H1 (cell line): ENCODE results near the gene RPS5. TPM values are rescaled to one million over a fixed set of nuclear protein-coding genes. Genes with fewer than 3 reads are reported as not detected.

Experiments used
- CTCF ChIA-PET: fragments of 300-600 bp; sonication (Branson Sonifier 250); formaldehyde crosslinking; loops from one replicate; lab custom pipeline; 2021; ENCODE audit not compliant: partially characterized antibody; lab: Charles Lee
- POLR2A ChIA-PET: fragments of 300-600 bp; sonication (Branson Sonifier 250); formaldehyde crosslinking; loops from one replicate; lab custom pipeline; 2021; ENCODE audit warnings: inconsistent platforms; ENCODE audit not compliant: partially characterized antibody; lab: Charles Lee
- DNase-seq, 2 experiments: peaks; one replicate each; pipeline versions ENCODE4 v3.0.0 to v3.0.0-alpha.2; 2010 to 2022; ENCODE audit warnings: low spot score in 2 of 2, low read depth in 1 of 2, mixed read lengths in 1 of 2
- FAIRE-seq: peaks from 2 replicates; lab custom pipeline; 2011; peaks lifted over from hg19 to GRCh38; lab: Jason Lieb, UNC
- H2AFZ ChIP-seq: 2 replicates; pipeline ENCODE4 v1.8.1; 2012; ENCODE audit warnings: low read length, inconsistent platforms
- H2AK5ac ChIP-seq: 2 replicates; pipeline ENCODE4 v1.6.1; 2013; ENCODE audit warnings: low read depth, low read length
- H2BK120ac ChIP-seq: replicated peaks from 2 replicates; pipeline ENCODE3; 2013; ENCODE audit warnings: low read depth, low read length, inconsistent platforms
- H2BK12ac ChIP-seq: 2 replicates; pipeline ENCODE4 v1.6.1; 2013; ENCODE audit warnings: low read depth, low read length
- H2BK15ac ChIP-seq: 2 replicates; pipeline ENCODE4 v1.6.1; 2013; ENCODE audit warnings: low read length
- H2BK20ac ChIP-seq: 2 replicates; pipeline ENCODE4 v1.6.1; 2013; ENCODE audit warnings: low read length
- H2BK5ac ChIP-seq: 2 replicates; pipeline ENCODE4 v1.6.1; 2013; ENCODE audit warnings: low read depth, low read length
- H3K14ac ChIP-seq: 2 replicates; pipeline ENCODE4 v1.6.1; 2013; ENCODE audit warnings: inconsistent platforms; ENCODE audit not compliant: insufficient read length
- H3K18ac ChIP-seq: 2 replicates; pipeline ENCODE4 v1.6.1; 2013; ENCODE audit warnings: low read length; ENCODE audit errors: extremely low read depth
- H3K23ac ChIP-seq: 2 replicates; pipeline ENCODE4 v1.6.1; 2013; ENCODE audit warnings: inconsistent platforms; ENCODE audit not compliant: insufficient read length
- H3K23me2 ChIP-seq: 2 replicates; pipeline ENCODE4 v1.6.1; 2013; ENCODE audit warnings: low read depth, low read length
- H3K27ac ChIP-seq: 2 replicates; pipeline ENCODE4 v1.6.1; 2011; ENCODE audit warnings: low read depth, low read length, inconsistent platforms
- H3K27me3 ChIP-seq, 4 experiments: replicated peaks in 1 of 4; 1 replicate in 1 of 4; 2 replicates in 3 of 4; pipeline versions ENCODE4 v1.6.1 to v1.8.1; 2011 to 2013; ENCODE audit warnings: low read length in 3 of 4, mild to moderate bottlenecking in 3 of 4, inconsistent platforms in 2 of 4, mixed read lengths in 2 of 4, moderate library complexity in 1 of 4; ENCODE audit not compliant: control insufficient read depth in 3 of 4, insufficient read depth in 3 of 4; ENCODE audit errors: extremely low read depth in 1 of 4
- H3K36me3 ChIP-seq, 4 experiments: 2 replicates each; pipeline versions ENCODE4 v1.6.1 to v1.8.1; 2011 to 2013; ENCODE audit warnings: mild to moderate bottlenecking in 4 of 4, low read length in 3 of 4, moderate library complexity in 2 of 4, control low read depth in 1 of 4, inconsistent platforms in 1 of 4; ENCODE audit not compliant: insufficient read depth in 4 of 4, control insufficient read depth in 2 of 4
- H3K4ac ChIP-seq: replicated peaks from 2 replicates; pipeline ENCODE3; 2013; ENCODE audit warnings: low read length, low read depth, mixed read lengths, inconsistent platforms; ENCODE audit not compliant: insufficient read length
- H3K4me1 ChIP-seq, 4 experiments: replicated peaks in 1 of 4; 1 replicate in 1 of 4; 2 replicates in 3 of 4; pipeline versions ENCODE4 v1.6.1 to v1.8.1; 2011 to 2013; ENCODE audit warnings: low read length in 3 of 4, inconsistent platforms in 2 of 4, mixed read lengths in 1 of 4; ENCODE audit not compliant: insufficient read depth in 4 of 4, control insufficient read depth in 3 of 4
- H3K4me2 ChIP-seq, 2 experiments: 2 replicates each; pipeline versions ENCODE4 v1.6.1 to v1.8.1; 2011 to 2013; ENCODE audit warnings: low read depth in 2 of 2, low read length in 2 of 2, control low read depth in 1 of 2, inconsistent platforms in 1 of 2, mild to moderate bottlenecking in 1 of 2; ENCODE audit not compliant: insufficient read depth in 1 of 2
- H3K4me3 ChIP-seq, 4 experiments: fragments of 200-600, 300-600 bp in 1 of 4; sonication (generic), shearing (Covaris generic), sonication (Bioruptor Twin) in 1 of 4; 2 replicates each; pipeline versions ENCODE4 v1.5.1 to v1.8.1; 2011 to 2016; ENCODE audit warnings: low read length in 4 of 4, low read depth in 3 of 4, control low read depth in 2 of 4, inconsistent platforms in 2 of 4, mild to moderate bottlenecking in 2 of 4, mixed read lengths in 1 of 4, moderate library complexity in 1 of 4; ENCODE audit not compliant: insufficient read depth in 2 of 4; ENCODE audit errors: extremely low read depth in 1 of 4
- H3K56ac ChIP-seq: replicated peaks from 2 replicates; pipeline ENCODE3; 2013; ENCODE audit warnings: low read depth, mild to moderate bottlenecking, mixed read lengths, low read length, inconsistent platforms; ENCODE audit not compliant: insufficient read length
- H3K79me1 ChIP-seq: 2 replicates; pipeline ENCODE4 v1.6.1; 2013; ENCODE audit warnings: low read depth, low read length, control low read depth
- H3K79me2 ChIP-seq, 2 experiments: 2 replicates each; pipeline versions ENCODE4 v1.6.1 to v1.8.1; 2012 to 2013; ENCODE audit warnings: low read length in 2 of 2, mild to moderate bottlenecking in 2 of 2, inconsistent platforms in 1 of 2; ENCODE audit not compliant: insufficient read depth in 2 of 2, control insufficient read depth in 1 of 2
- H3K9ac ChIP-seq, 4 experiments: replicated peaks in 1 of 4; 1 replicate in 1 of 4; 2 replicates in 3 of 4; pipeline versions ENCODE4 v1.6.1 to v1.8.1; 2011 to 2013; ENCODE audit warnings: low read depth in 3 of 4, low read length in 3 of 4, control low read depth in 2 of 4, mild to moderate bottlenecking in 2 of 4, moderate library complexity in 2 of 4, inconsistent platforms in 1 of 4; ENCODE audit errors: extremely low read depth in 1 of 4
- H3K9me3 ChIP-seq, 2 experiments: 2 replicates each; pipeline versions ENCODE4 v1.6.1 to v1.8.1; 2012 to 2013; ENCODE audit warnings: mild to moderate bottlenecking in 2 of 2, moderate library complexity in 2 of 2, control low read depth in 1 of 2, inconsistent platforms in 1 of 2, low read depth in 1 of 2, low read length in 1 of 2, mixed read lengths in 1 of 2; ENCODE audit not compliant: insufficient read depth in 2 of 2
- H4K20me1 ChIP-seq, 2 experiments: replicated peaks in 1 of 2; 2 replicates each; pipeline versions ENCODE3 to v1.8.1; 2011 to 2013; ENCODE audit warnings: inconsistent platforms in 2 of 2, low read length in 2 of 2, mild to moderate bottlenecking in 1 of 2; ENCODE audit not compliant: insufficient read depth in 2 of 2, control insufficient read depth in 1 of 2
- H4K5ac ChIP-seq: 2 replicates; pipeline ENCODE4 v1.6.1; 2013; ENCODE audit warnings: low read length, low read depth, mixed read lengths, inconsistent platforms; ENCODE audit not compliant: insufficient read length
- H4K8ac ChIP-seq: 2 replicates; pipeline ENCODE4 v1.8.0; 2013; ENCODE audit warnings: mild to moderate bottlenecking, moderate library complexity, low read length, inconsistent platforms; ENCODE audit not compliant: insufficient read depth; ENCODE audit errors: extremely low read depth
- H4K91ac ChIP-seq: replicated peaks from 2 replicates; pipeline ENCODE3; 2013; ENCODE audit warnings: low read length, mixed read lengths, inconsistent platforms; ENCODE audit not compliant: insufficient read length
- BCL11A ChIP-seq, 2 experiments: IDR thresholded peaks; one replicate each; pipeline ENCODE4 v1.6.1; 2011; ENCODE audit warnings: low read depth in 2 of 2, low read length in 2 of 2, mild to moderate bottlenecking in 2 of 2
- BRCA1 ChIP-seq: IDR thresholded peaks from 2 replicates; pipeline ENCODE4 v1.6.1; 2012; ENCODE audit warnings: low read depth, low read length, improper control_type of control experiment
- SIRT6 ChIP-seq: IDR thresholded peaks from one replicate; pipeline ENCODE4 v1.7.1; 2012; ENCODE audit warnings: low read length, inconsistent platforms
- SP1 ChIP-seq: IDR thresholded peaks from 2 replicates; pipeline ENCODE4 v1.6.1; 2011; ENCODE audit warnings: low read depth, low read length
- SP2 ChIP-seq: IDR thresholded peaks from 2 replicates; pipeline ENCODE4 v1.6.1; 2012; ENCODE audit warnings: mild to moderate bottlenecking, low read length, inconsistent platforms
- SP4 ChIP-seq: IDR thresholded peaks from 2 replicates; pipeline ENCODE4 v1.6.1; 2012; ENCODE audit warnings: low read length, inconsistent platforms
- TBP ChIP-seq: IDR thresholded peaks from 2 replicates; pipeline ENCODE4 v1.6.1; 2011; ENCODE audit warnings: low read depth, low read length, improper control_type of control experiment
- TEAD4 ChIP-seq: IDR thresholded peaks from 2 replicates; pipeline ENCODE4 v1.6.1; 2012; ENCODE audit warnings: low read depth, low read length, inconsistent platforms, mixed read lengths
- WGBS, 2 experiments: shearing (Covaris generic) in 1 of 2; methylation state at CpG; one replicate each; pipeline versions ENCODE4 v1.1.6 to v1.1.7; 2013 to 2015; ENCODE audit warnings: low lambda C conversion rate in 2 of 2, mixed read lengths in 2 of 2, inconsistent platforms in 1 of 2, low coverage in 1 of 2, missing lambda C conversion rate in 1 of 2; ENCODE audit not compliant: insufficient replicate concordance in 2 of 2, insufficient coverage in 1 of 2, insufficient read length in 1 of 2; ENCODE audit errors: extremely low coverage in 1 of 2, missing lambda C conversion rate in 1 of 2; 5-methylcytosine and 5-hydroxymethylcytosine counted together
- polyA plus RNA-seq, 7 experiments: library from polyadenylated mRNA; depleted of rRNA in 3 of 7; stranded (reverse) in 5 of 7; unstranded in 2 of 7; fragments of >200 nt in 5 of 7; fragments of 200-250 nt in 2 of 7; gene quantifications; 1 replicate in 5 of 7; 2 replicates in 1 of 7; 4 replicates in 1 of 7; pipeline versions ENCODE4 v1.2.1 to v1.2.3, GENCODE V29; 2011 to 2013; ENCODE audit warnings: missing spikeins in 2 of 7, mixed read lengths in 2 of 7
- total RNA-seq: library from RNA; stranded (reverse); fragmentation: NEBNext Ultra II Directional; extraction: Animal tissue kit (Norgen Biotek cat#: 25700); gene quantifications from 2 replicates; pipeline ENCODE4 v1.2.1, GENCODE V29; 2021
- TF ChIP-seq, protein P1 (sequence below), 3 experiments: IDR thresholded peaks; 1 replicate in 2 of 3; 2 replicates in 1 of 3; pipeline versions ENCODE4 v1.5.1 to v1.6.1; 2011; ENCODE audit warnings: low read length in 3 of 3, mild to moderate bottlenecking in 3 of 3, inconsistent platforms in 2 of 3, low read depth in 1 of 3, moderate library complexity in 1 of 3; ENCODE audit not compliant: insufficient read depth in 1 of 3; ENCODE audit errors: control extremely low read depth in 1 of 3

The RPS5 gene
- total and polyA plus RNA-seq, 2 of the 8 experiments (the other 6 are each of a cell fraction or from before 2014, with no cell fraction given), result 1,557 to 5,731 TPM

DNA sequence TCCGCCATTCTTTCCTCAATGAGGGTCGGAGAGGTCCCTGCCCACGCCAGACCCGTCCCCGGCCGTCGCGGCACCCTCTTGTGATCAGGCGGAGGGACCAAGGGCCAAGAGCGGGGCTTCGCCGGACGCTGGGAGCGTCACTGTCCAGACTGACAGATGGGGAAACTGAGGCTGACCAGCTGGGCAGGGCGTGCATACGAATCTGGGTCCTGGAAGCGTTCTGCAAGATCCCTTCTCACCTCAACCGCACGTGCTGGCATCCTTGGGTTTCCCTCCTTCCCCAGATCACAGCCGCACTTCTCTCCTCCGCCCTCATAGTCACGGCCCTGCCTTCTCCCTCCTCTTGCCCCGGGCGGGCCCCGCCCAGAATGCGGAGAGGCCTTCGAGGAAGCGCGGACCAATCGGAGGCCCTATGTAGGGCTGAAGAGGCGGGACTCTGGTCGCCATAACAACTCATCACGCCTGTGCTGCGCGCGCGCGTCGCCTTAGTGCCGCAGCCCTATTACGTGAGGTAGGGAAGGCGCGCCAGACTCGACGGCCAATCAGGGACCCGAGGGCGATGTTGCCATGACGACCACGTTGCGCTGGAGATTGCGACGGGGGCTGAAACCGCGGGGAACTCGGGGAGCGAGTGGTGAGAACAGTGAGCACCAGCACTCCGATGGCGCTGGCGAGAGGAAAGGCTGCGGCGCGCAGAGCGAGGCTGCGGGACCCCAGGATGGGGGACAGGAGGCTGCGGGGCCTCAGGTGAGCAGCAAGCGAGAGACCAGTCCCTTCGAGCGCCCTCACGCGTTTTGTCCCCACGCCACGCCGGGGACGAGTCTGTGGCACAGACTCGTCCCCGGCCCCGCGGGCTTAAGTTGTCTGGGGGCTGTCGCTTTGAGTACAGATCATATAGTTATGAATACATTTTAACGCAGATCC is 14.1 kb downstream of the RPS5 start:
- Histone ChIP-seq H3K4me2 (peak overlapping the region; percentile 50 to 87), H4K20me1 (peaks cover 0 to 1% of the 10 kb centered on the region in 2 experiments), H3K56ac (no peak overlapping the region), H3K9ac (peak overlapping the region in 3 of 4 experiments; percentile 51 to 67 (median 57); a peak in 5 of 7 replicates), H3K27ac (no peak overlapping the region), H3K4me1 (peaks cover 0 to 17% (median 11%) of the 10 kb centered on the region in 4 experiments; a peak in 4 of 7 replicates), H3K9me3 (no peaks in the 10 kb centered on the region), H3K23me2 (peaks cover 6% of the 10 kb centered on the region), H3K14ac (no peak overlapping the region), H3K4ac (peak overlapping the region; percentile 29), H2BK15ac (peak overlapping the region; percentile 82; the same call in 1 of the 2 replicates), H3K79me1 (no peaks in the 10 kb centered on the region; the same call in 1 of the 2 replicates), H3K27me3 (peaks cover 3 to 17% (median 11%) of the 10 kb centered on the region in 4 experiments; a peak in 6 of 7 replicates), H3K18ac (peak overlapping the region; percentile 73), H3K23ac (no peak overlapping the region), H2AK5ac (no peak overlapping the region), H4K8ac (peak overlapping the region; percentile 82; the same call in 1 of the 2 replicates), H3K4me3 (peak overlapping the region; percentile 75 to 84 (median 78)), H4K5ac (peak overlapping the region; percentile 62), H2BK120ac (no peak overlapping the region), H2BK12ac (peak overlapping the region; percentile 45; the same call in 1 of the 2 replicates), H3K79me2 (no peaks in the 10 kb centered on the region), H2BK20ac (no peak overlapping the region), H2AFZ (peak overlapping the region; percentile 91; the same call in 1 of the 2 replicates), H3K36me3 (no peaks in the 10 kb centered on the region), H2BK5ac (peak overlapping the region; percentile 71; the same call in 1 of the 2 replicates), H4K91ac (no peak overlapping the region)
- FAIRE-seq, result no peak
- ChIA-PET CTCF (no interaction called here), POLR2A (interaction anchor here (1.0 to 7.2 kb wide), 3 partner anchors 11 to 20 kb away, joined by 3 to 78 read pairs (median 6); partner anchors contain the start of genes RPS5 and ZNF837)
- peak; percentile 97 for DNase-seq
- 6% methylated on average over 78 of the region's 80 CpGs; no CpG with 5 or more reads in 1 of the 2 experiments for WGBS, 2 experiments
- TF ChIP-seq SP4 (no peak), SP1 (peak; percentile 65), BRCA1 (no peak), TEAD4 (0 out of 2 replicates have a peak, but pooled peaks have one; percentile 36), SIRT6 (no peak), TBP (peak; percentile 87), BCL11A (IDR thresholded peaks at IDR 0.05; ENCODE audit: low read depth in 2 of 2, low read length in 2 of 2) (no peak), SP2 (peak; percentile 30; the same call in 1 of the 2 replicates)
- TF ChIP-seq, protein P1, sequence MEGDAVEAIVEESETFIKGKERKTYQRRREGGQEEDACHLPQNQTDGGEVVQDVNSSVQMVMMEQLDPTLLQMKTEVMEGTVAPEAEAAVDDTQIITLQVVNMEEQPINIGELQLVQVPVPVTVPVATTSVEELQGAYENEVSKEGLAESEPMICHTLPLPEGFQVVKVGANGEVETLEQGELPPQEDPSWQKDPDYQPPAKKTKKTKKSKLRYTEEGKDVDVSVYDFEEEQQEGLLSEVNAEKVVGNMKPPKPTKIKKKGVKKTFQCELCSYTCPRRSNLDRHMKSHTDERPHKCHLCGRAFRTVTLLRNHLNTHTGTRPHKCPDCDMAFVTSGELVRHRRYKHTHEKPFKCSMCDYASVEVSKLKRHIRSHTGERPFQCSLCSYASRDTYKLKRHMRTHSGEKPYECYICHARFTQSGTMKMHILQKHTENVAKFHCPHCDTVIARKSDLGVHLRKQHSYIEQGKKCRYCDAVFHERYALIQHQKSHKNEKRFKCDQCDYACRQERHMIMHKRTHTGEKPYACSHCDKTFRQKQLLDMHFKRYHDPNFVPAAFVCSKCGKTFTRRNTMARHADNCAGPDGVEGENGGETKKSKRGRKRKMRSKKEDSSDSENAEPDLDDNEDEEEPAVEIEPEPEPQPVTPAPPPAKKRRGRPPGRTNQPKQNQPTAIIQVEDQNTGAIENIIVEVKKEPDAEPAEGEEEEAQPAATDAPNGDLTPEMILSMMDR (IDR thresholded peaks at IDR 0.05; ENCODE audit: control extremely low read depth in 1 of 3, insufficient read depth in 1 of 3, low read depth in 1 of 3, low read length in 3 of 3), result no peak
